ENCODE measurements around the gene CACNA1A. TPM values are rescaled to one million over a fixed set of nuclear protein-coding genes. Genes with fewer than 3 reads are reported as not detected.

The CACNA1A gene
- polyA plus RNA-seq, 1 donor (not counting 4 experiments of a cell fraction or from before 2014, with no cell fraction given), result not detected

DNA sequence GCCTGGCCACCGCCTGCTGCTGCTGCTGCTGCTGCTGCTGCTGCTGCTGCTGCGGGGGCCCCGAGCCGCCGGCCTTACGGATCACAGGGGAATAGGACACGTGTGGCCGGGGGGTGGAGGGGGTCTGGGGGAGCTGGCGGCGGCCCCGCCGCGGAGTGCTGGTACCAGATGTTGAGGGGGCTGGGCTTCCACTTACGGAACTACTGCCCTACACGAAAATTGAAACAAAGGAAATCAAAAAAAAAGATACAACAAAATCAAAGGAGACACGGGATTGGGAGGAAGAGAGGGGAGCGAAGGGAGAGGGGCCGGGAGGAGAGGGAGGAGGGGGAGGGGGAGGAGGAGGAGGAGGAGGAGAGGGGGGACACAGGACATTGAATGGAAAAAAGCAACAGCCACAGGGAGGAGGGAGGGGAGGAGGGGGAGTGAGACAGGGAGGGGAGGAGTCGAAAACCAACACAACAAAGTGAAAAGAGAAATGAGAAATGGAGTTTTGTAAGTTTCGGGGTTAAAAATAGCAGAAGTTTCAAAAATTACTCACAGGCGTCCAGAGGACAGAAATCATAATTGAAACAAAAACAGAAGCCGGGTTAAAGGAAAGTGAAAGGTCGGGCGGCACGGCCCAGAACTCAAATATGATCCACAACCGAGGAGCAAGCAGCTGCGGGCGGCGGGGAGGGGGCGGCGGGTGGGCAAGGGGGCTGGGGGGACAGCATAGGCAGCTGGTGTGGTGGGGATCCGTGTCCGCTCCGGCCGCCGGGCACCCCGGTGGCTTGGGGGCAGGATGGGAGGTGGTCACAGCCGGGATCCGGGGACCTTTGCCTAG is 298.2 kb downstream of the CACNA1A start:
- H3K36me3 ChIP-seq (ENCODE audit: control insufficient read depth in 2 of 2, extremely low read depth in 1 of 2, insufficient read depth in 2 of 2, low read length in 2 of 2), result no peaks in the 10 kb centered on the region
- DNase-seq (ENCODE audit: low read depth, low spot score) (no peak), FAIRE-seq (no peak)
- H3K27ac ChIP-seq (ENCODE audit: control insufficient read depth, insufficient read depth, low read length), result no peak overlapping the region
- peaks cover 6% of the 10 kb centered on the region for H3K27me3 ChIP-seq (ENCODE audit: control insufficient read depth, extremely low read depth, insufficient read depth, low read length)
- H3K9me3 ChIP-seq (ENCODE audit: control insufficient read depth, low read depth, low read length), result no peaks in the 10 kb centered on the region
- no peaks in the 10 kb centered on the region for H3K4me1 ChIP-seq (ENCODE audit: control insufficient read depth, extremely low read depth, insufficient read depth, low read length)
- no peaks in the 10 kb centered on the region for H3K9me1 ChIP-seq (ENCODE audit: control insufficient read depth, extremely low read depth, insufficient read depth, low read length)
- H4K20me1 ChIP-seq (ENCODE audit: control insufficient read depth, extremely low read depth, insufficient read depth, low read length), result no peaks in the 10 kb centered on the region
- H3K4me3 ChIP-seq (ENCODE audit: control insufficient read depth in 2 of 3, extremely low read depth in 1 of 3, insufficient read depth in 2 of 3, low read depth in 1 of 3, low read length in 3 of 3), result no peak overlapping the region
- no peaks in the 10 kb centered on the region for H3K79me2 ChIP-seq (ENCODE audit: control insufficient read depth, insufficient read depth, low read length)
- TF ChIP-seq, protein P1, sequence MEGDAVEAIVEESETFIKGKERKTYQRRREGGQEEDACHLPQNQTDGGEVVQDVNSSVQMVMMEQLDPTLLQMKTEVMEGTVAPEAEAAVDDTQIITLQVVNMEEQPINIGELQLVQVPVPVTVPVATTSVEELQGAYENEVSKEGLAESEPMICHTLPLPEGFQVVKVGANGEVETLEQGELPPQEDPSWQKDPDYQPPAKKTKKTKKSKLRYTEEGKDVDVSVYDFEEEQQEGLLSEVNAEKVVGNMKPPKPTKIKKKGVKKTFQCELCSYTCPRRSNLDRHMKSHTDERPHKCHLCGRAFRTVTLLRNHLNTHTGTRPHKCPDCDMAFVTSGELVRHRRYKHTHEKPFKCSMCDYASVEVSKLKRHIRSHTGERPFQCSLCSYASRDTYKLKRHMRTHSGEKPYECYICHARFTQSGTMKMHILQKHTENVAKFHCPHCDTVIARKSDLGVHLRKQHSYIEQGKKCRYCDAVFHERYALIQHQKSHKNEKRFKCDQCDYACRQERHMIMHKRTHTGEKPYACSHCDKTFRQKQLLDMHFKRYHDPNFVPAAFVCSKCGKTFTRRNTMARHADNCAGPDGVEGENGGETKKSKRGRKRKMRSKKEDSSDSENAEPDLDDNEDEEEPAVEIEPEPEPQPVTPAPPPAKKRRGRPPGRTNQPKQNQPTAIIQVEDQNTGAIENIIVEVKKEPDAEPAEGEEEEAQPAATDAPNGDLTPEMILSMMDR (optimal IDR thresholded peaks at IDR 0.05 in 1 of 3, IDR thresholded peaks at IDR 0.05 in 1 of 3, conservative IDR thresholded peaks at IDR 0.05 in 1 of 3; ENCODE audit: extremely low read depth in 1 of 3, insufficient read depth in 2 of 3, low read length in 3 of 3), result no peak
- TF ChIP-seq EZH2 (IDR thresholded peaks at IDR 0.05; ENCODE audit: low read length), result no peak
- no peak overlapping the region for H3K9ac ChIP-seq (ENCODE audit: control insufficient read depth, extremely low read depth, insufficient read depth, low read length)
- dilution Hi-C loops (cut with MboI; ENCODE audit: extremely low pct_ligation_motif_present, low sequenced_read_pairs), result no loop called here
- H2AFZ ChIP-seq (ENCODE audit: control insufficient read depth, low read length), result no peak overlapping the region
- H3K4me2 ChIP-seq (ENCODE audit: control insufficient read depth, extremely low read depth, insufficient read depth, low read depth, low read length), result no peak overlapping the region

DNA sequence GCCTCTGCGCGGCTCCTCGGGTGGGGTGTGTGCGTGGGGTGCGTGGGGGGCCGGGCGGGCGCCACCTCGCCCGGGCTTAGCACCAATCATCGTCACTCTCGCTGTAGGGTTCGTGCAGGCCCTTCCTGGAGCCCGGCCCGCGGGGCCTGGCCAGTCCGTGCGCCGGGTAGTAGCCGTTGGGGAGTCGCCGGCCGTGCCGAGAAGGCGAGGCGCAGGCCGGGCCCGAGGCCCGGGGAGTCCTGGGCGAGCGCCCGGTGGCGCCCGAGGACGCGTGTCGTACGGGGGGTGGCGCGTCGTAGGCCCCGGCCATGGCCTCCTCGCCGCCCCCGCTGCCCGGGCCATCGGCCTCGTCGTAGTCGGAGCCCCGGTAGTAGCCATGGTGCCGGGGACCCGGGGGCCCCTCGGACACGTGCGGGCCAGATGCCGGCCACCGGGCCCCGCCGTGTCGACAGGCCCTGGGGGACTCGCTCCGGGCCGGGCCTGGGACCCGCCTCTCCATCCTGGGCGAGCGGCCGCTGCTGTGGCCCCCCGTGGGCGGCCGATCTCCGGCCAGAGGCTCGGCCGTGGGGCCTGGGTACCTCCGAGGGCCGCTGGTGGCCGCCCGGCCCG is 298.9 kb downstream of the CACNA1A start:
- H3K79me2 ChIP-seq (ENCODE audit: control insufficient read depth, insufficient read depth, low read length), result no peaks in the 10 kb centered on the region
- no peak overlapping the region for H3K27ac ChIP-seq (ENCODE audit: control insufficient read depth, insufficient read depth, low read length)
- FAIRE-seq (no peak), DNase-seq (ENCODE audit: low read depth, low spot score) (no peak)
- H3K36me3 ChIP-seq (ENCODE audit: control insufficient read depth in 2 of 2, extremely low read depth in 1 of 2, insufficient read depth in 2 of 2, low read length in 2 of 2), result no peaks in the 10 kb centered on the region
- no peak overlapping the region for H2AFZ ChIP-seq (ENCODE audit: control insufficient read depth, low read length)
- H3K9ac ChIP-seq (ENCODE audit: control insufficient read depth, extremely low read depth, insufficient read depth, low read length), result no peak overlapping the region
- peaks cover 6% of the 10 kb centered on the region for H3K27me3 ChIP-seq (ENCODE audit: control insufficient read depth, extremely low read depth, insufficient read depth, low read length)
- H3K9me1 ChIP-seq (ENCODE audit: control insufficient read depth, extremely low read depth, insufficient read depth, low read length), result no peaks in the 10 kb centered on the region
- no peak overlapping the region for H3K4me2 ChIP-seq (ENCODE audit: control insufficient read depth, extremely low read depth, insufficient read depth, low read depth, low read length)
- dilution Hi-C loops (cut with MboI; ENCODE audit: extremely low pct_ligation_motif_present, low sequenced_read_pairs), result no loop called here
- TF ChIP-seq EZH2 (IDR thresholded peaks at IDR 0.05; ENCODE audit: low read length), result no peak
- TF ChIP-seq, protein P1 (optimal IDR thresholded peaks at IDR 0.05 in 1 of 3, IDR thresholded peaks at IDR 0.05 in 1 of 3, conservative IDR thresholded peaks at IDR 0.05 in 1 of 3; ENCODE audit: extremely low read depth in 1 of 3, insufficient read depth in 2 of 3, low read length in 3 of 3), result no peak
- H3K9me3 ChIP-seq (ENCODE audit: control insufficient read depth, low read depth, low read length), result no peaks in the 10 kb centered on the region
- H4K20me1 ChIP-seq (ENCODE audit: control insufficient read depth, extremely low read depth, insufficient read depth, low read length), result no peaks in the 10 kb centered on the region
- H3K4me3 ChIP-seq (ENCODE audit: control insufficient read depth in 2 of 3, extremely low read depth in 1 of 3, insufficient read depth in 2 of 3, low read depth in 1 of 3, low read length in 3 of 3), result no peak overlapping the region
- no peaks in the 10 kb centered on the region for H3K4me1 ChIP-seq (ENCODE audit: control insufficient read depth, extremely low read depth, insufficient read depth, low read length)

All from keratinocyte (primary cell).